ENCODE measurements around the gene CCDC102B.

CCDC102B gene

GRCh38 chr18:68948622-68949021, 150.7 kb downstream of the CCDC102B start:
- Histone ChIP-seq H3K9me3 (ENCODE audit: control insufficient read depth, low read length) (no peaks in the 10 kb centered on the region), H3K9ac (ENCODE audit: low read length) (no peak overlapping the region), H3K36me3 (ENCODE audit: control insufficient read depth, insufficient read depth, low read length) (no peaks in the 10 kb centered on the region), H3K27me3 (ENCODE audit: control insufficient read depth, insufficient read depth, low read length) (no peaks in the 10 kb centered on the region), H3K4me1 (ENCODE audit: control insufficient read depth, insufficient read depth, low read length) (no peaks in the 10 kb centered on the region), H3K4me3 (ENCODE audit: low read length) (no peak overlapping the region)

- Histone ChIP-seq H3K9me3 (ENCODE audit: control insufficient read depth, low read length) (no peaks in the 10 kb centered on the region), H3K4me1 (ENCODE audit: control insufficient read depth, insufficient read depth, low read length) (no peaks in the 10 kb centered on the region), H3K4me3 (ENCODE audit: low read length) (no peak overlapping the region)
Observed at GRCh38 chr18:68954738-68955137, 156.9 kb downstream of the CCDC102B start.

GRCh38 chr18:68956650-68957049, 158.8 kb downstream of the CCDC102B start:
- no peak overlapping the region for H3K4me3 ChIP-seq (ENCODE audit: low read length)
- H3K27me3 ChIP-seq (ENCODE audit: control insufficient read depth, insufficient read depth, low read length) = no peaks in the 10 kb centered on the region
- H3K4me1 ChIP-seq (ENCODE audit: control insufficient read depth, insufficient read depth, low read length) = no peaks in the 10 kb centered on the region
- no peaks in the 10 kb centered on the region for H3K9me3 ChIP-seq (ENCODE audit: control insufficient read depth, low read length)
- no peak overlapping the region for H3K9ac ChIP-seq (ENCODE audit: low read length)
- H3K36me3 ChIP-seq (ENCODE audit: control insufficient read depth, insufficient read depth, low read length) = no peaks in the 10 kb centered on the region

More at GRCh38 chr18:68954738-68955137, 156.9 kb downstream of the CCDC102B start:
- H3K27me3 ChIP-seq (ENCODE audit: control insufficient read depth, insufficient read depth, low read length) = no peaks in the 10 kb centered on the region
- H3K36me3 ChIP-seq (ENCODE audit: control insufficient read depth, insufficient read depth, low read length) = no peaks in the 10 kb centered on the region
- H3K9ac ChIP-seq (ENCODE audit: low read length) = no peak overlapping the region

- no peaks in the 10 kb centered on the region for H3K36me3 ChIP-seq (ENCODE audit: control insufficient read depth, insufficient read depth, low read length)
- no peak overlapping the region for H3K4me3 ChIP-seq (ENCODE audit: low read length)
- no peak overlapping the region for H3K9ac ChIP-seq (ENCODE audit: low read length)
- no peaks in the 10 kb centered on the region for H3K4me1 ChIP-seq (ENCODE audit: control insufficient read depth, insufficient read depth, low read length)
- H3K9me3 ChIP-seq (ENCODE audit: control insufficient read depth, low read length) = no peaks in the 10 kb centered on the region
- no peaks in the 10 kb centered on the region for H3K27me3 ChIP-seq (ENCODE audit: control insufficient read depth, insufficient read depth, low read length)
Observed at GRCh38 chr18:68960355-68960754, 162.5 kb downstream of the CCDC102B start.

GRCh38 chr18:68962623-68963022, 164.7 kb downstream of the CCDC102B start:
- H3K4me1 ChIP-seq (ENCODE audit: control insufficient read depth, insufficient read depth, low read length) = no peaks in the 10 kb centered on the region
- H3K27me3 ChIP-seq (ENCODE audit: control insufficient read depth, insufficient read depth, low read length) = no peaks in the 10 kb centered on the region
- no peaks in the 10 kb centered on the region for H3K9me3 ChIP-seq (ENCODE audit: control insufficient read depth, low read length)
- H3K36me3 ChIP-seq (ENCODE audit: control insufficient read depth, insufficient read depth, low read length) = no peaks in the 10 kb centered on the region
- no peak overlapping the region for H3K4me3 ChIP-seq (ENCODE audit: low read length)
- no peak overlapping the region for H3K9ac ChIP-seq (ENCODE audit: low read length)

GRCh38 chr18:68965817-68966216, 167.9 kb downstream of the CCDC102B start:
- no peaks in the 10 kb centered on the region for H3K4me1 ChIP-seq (ENCODE audit: control insufficient read depth, insufficient read depth, low read length)
- H3K36me3 ChIP-seq (ENCODE audit: control insufficient read depth, insufficient read depth, low read length) = no peaks in the 10 kb centered on the region
- no peaks in the 10 kb centered on the region for H3K9me3 ChIP-seq (ENCODE audit: control insufficient read depth, low read length)
- no peak overlapping the region for H3K9ac ChIP-seq (ENCODE audit: low read length)
- H3K4me3 ChIP-seq (ENCODE audit: low read length) = no peak overlapping the region
- no peaks in the 10 kb centered on the region for H3K27me3 ChIP-seq (ENCODE audit: control insufficient read depth, insufficient read depth, low read length)

- Histone ChIP-seq H3K4me3 (ENCODE audit: low read length) (no peak overlapping the region), H3K27me3 (ENCODE audit: control insufficient read depth, insufficient read depth, low read length) (no peaks in the 10 kb centered on the region), H3K9ac (ENCODE audit: low read length) (no peak overlapping the region), H3K36me3 (ENCODE audit: control insufficient read depth, insufficient read depth, low read length) (no peaks in the 10 kb centered on the region), H3K4me1 (ENCODE audit: control insufficient read depth, insufficient read depth, low read length) (no peaks in the 10 kb centered on the region), H3K9me3 (ENCODE audit: control insufficient read depth, low read length) (no peaks in the 10 kb centered on the region)
Observed at GRCh38 chr18:68969027-68969426, 171.1 kb downstream of the CCDC102B start.

- no peaks in the 10 kb centered on the region for H3K36me3 ChIP-seq (ENCODE audit: control insufficient read depth, insufficient read depth, low read length)
- H3K9me3 ChIP-seq (ENCODE audit: control insufficient read depth, low read length) = no peaks in the 10 kb centered on the region
- H3K9ac ChIP-seq (ENCODE audit: low read length) = no peak overlapping the region
- no peaks in the 10 kb centered on the region for H3K4me1 ChIP-seq (ENCODE audit: control insufficient read depth, insufficient read depth, low read length)
- no peak overlapping the region for H3K4me3 ChIP-seq (ENCODE audit: low read length)
- no peaks in the 10 kb centered on the region for H3K27me3 ChIP-seq (ENCODE audit: control insufficient read depth, insufficient read depth, low read length)
Observed at GRCh38 chr18:68972176-68972575, 174.3 kb downstream of the CCDC102B start.

- H3K4me1 ChIP-seq (ENCODE audit: control insufficient read depth, insufficient read depth, low read length) = no peaks in the 10 kb centered on the region
- H3K9ac ChIP-seq (ENCODE audit: low read length) = no peak overlapping the region
- no peaks in the 10 kb centered on the region for H3K27me3 ChIP-seq (ENCODE audit: control insufficient read depth, insufficient read depth, low read length)
- no peaks in the 10 kb centered on the region for H3K36me3 ChIP-seq (ENCODE audit: control insufficient read depth, insufficient read depth, low read length)
- H3K4me3 ChIP-seq (ENCODE audit: low read length) = no peak overlapping the region
- no peaks in the 10 kb centered on the region for H3K9me3 ChIP-seq (ENCODE audit: control insufficient read depth, low read length)
Observed at GRCh38 chr18:68979737-68980136, 181.9 kb downstream of the CCDC102B start.

GRCh38 chr18:68983126-68983525, 185.2 kb downstream of the CCDC102B start:
- Histone ChIP-seq H3K9me3 (ENCODE audit: control insufficient read depth, low read length) (no peaks in the 10 kb centered on the region), H3K4me1 (ENCODE audit: control insufficient read depth, insufficient read depth, low read length) (no peaks in the 10 kb centered on the region), H3K9ac (ENCODE audit: low read length) (no peak overlapping the region), H3K36me3 (ENCODE audit: control insufficient read depth, insufficient read depth, low read length) (no peaks in the 10 kb centered on the region), H3K27me3 (ENCODE audit: control insufficient read depth, insufficient read depth, low read length) (no peaks in the 10 kb centered on the region), H3K4me3 (ENCODE audit: low read length) (no peak overlapping the region)

- Histone ChIP-seq H3K27me3 (ENCODE audit: control insufficient read depth, insufficient read depth, low read length) (no peaks in the 10 kb centered on the region), H3K36me3 (ENCODE audit: control insufficient read depth, insufficient read depth, low read length) (no peaks in the 10 kb centered on the region), H3K9me3 (ENCODE audit: control insufficient read depth, low read length) (no peaks in the 10 kb centered on the region), H3K4me1 (ENCODE audit: control insufficient read depth, insufficient read depth, low read length) (no peaks in the 10 kb centered on the region), H3K4me3 (ENCODE audit: low read length) (no peak overlapping the region), H3K9ac (ENCODE audit: low read length) (no peak overlapping the region)
Observed at GRCh38 chr18:68984342-68984741, 186.5 kb downstream of the CCDC102B start.

GRCh38 chr18:68985172-68985820, 187.4 kb downstream of the CCDC102B start:
- Histone ChIP-seq H3K9me3 (ENCODE audit: control insufficient read depth, low read length) (no peaks in the 10 kb centered on the region), H3K4me3 (ENCODE audit: low read length) (no peak overlapping the region), H3K27me3 (ENCODE audit: control insufficient read depth, insufficient read depth, low read length) (no peaks in the 10 kb centered on the region), H3K4me1 (ENCODE audit: control insufficient read depth, insufficient read depth, low read length) (no peaks in the 10 kb centered on the region), H3K9ac (ENCODE audit: low read length) (no peak overlapping the region), H3K36me3 (ENCODE audit: control insufficient read depth, insufficient read depth, low read length) (no peaks in the 10 kb centered on the region)

GRCh38 chr18:68991286-68991685, 193.4 kb downstream of the CCDC102B start:
- Histone ChIP-seq H3K27me3 (ENCODE audit: control insufficient read depth, insufficient read depth, low read length) (no peaks in the 10 kb centered on the region), H3K36me3 (ENCODE audit: control insufficient read depth, insufficient read depth, low read length) (no peaks in the 10 kb centered on the region), H3K9ac (ENCODE audit: low read length) (no peak overlapping the region), H3K9me3 (ENCODE audit: control insufficient read depth, low read length) (no peaks in the 10 kb centered on the region), H3K4me1 (ENCODE audit: control insufficient read depth, insufficient read depth, low read length) (no peaks in the 10 kb centered on the region), H3K4me3 (ENCODE audit: low read length) (no peak overlapping the region)

Measured in mucosa of stomach (tissue), 1 donor.